Measurements from ENCODE around the gene RFC5.

DNA sequence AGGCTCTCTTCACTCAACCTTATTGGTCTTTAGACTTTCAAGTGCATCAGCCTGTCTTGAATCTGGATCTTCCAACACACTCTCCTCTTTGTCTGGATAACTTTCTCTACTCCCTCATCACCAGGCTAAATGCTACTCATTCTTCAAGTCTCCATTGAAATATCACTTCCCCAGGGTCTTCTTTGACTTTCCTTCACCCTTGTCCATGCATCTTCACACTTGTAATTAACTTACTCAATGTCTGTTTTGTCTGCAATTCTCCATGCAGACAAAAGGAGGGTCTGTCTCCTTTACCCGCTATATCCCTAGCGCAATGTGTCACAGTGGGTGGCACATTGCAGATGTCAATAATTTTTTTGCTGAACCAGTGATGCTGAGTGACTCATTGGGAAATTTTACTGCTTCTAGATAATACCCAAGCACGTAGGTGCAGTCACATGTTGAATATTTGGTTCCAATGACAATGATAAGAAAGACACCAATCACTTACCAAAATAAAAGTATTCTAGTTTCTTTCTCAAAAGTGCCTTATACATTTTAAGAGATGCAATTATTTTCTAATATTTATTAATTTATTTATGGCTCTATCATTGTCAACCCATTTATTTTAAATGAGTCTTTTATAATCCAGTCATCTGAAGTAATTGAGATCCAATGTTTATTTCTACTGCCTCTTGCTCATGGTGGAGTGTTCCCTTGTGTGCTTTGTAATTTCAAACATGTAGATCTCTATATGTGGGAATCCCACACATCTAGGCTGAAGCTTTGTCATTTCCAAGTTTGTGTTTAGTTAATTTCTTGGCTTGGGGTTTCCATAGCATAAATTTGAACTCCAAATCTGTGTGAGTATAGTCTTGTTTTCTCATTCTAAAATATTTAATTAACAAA is 21.7 kb upstream of the RFC5 start:
- TF ChIP-seq CEBPB (IDR thresholded peaks at IDR 0.05; ENCODE audit: low read depth, low read length), result no peak
- TF ChIP-seq, protein P1, sequence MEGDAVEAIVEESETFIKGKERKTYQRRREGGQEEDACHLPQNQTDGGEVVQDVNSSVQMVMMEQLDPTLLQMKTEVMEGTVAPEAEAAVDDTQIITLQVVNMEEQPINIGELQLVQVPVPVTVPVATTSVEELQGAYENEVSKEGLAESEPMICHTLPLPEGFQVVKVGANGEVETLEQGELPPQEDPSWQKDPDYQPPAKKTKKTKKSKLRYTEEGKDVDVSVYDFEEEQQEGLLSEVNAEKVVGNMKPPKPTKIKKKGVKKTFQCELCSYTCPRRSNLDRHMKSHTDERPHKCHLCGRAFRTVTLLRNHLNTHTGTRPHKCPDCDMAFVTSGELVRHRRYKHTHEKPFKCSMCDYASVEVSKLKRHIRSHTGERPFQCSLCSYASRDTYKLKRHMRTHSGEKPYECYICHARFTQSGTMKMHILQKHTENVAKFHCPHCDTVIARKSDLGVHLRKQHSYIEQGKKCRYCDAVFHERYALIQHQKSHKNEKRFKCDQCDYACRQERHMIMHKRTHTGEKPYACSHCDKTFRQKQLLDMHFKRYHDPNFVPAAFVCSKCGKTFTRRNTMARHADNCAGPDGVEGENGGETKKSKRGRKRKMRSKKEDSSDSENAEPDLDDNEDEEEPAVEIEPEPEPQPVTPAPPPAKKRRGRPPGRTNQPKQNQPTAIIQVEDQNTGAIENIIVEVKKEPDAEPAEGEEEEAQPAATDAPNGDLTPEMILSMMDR (conservative IDR thresholded peaks at IDR 0.05; ENCODE audit: low read depth, low read length), result no peak
- no peak for TF ChIP-seq RFX5 (IDR thresholded peaks at IDR 0.05; ENCODE audit: low read depth, low read length)
- no peak for TF ChIP-seq POLR2A (IDR thresholded peaks at IDR 0.05; ENCODE audit: low read depth, low read length)
- no peak for TF ChIP-seq MAFK (IDR thresholded peaks at IDR 0.05; ENCODE audit: low read depth, low read length)
- TF ChIP-seq CHD1 (IDR thresholded peaks at IDR 0.05; ENCODE audit: low read depth, low read length), result no peak
- no peak for TF ChIP-seq FOS (IDR thresholded peaks at IDR 0.05; ENCODE audit: low read depth, low read length)
- TF ChIP-seq BHLHE40 (IDR thresholded peaks at IDR 0.05; ENCODE audit: low read depth, low read length), result no peak
- no peak for TF ChIP-seq MAZ (IDR thresholded peaks at IDR 0.05; ENCODE audit: borderline replicate concordance, low read depth, low read length)
